NCI-H526 (cell line): Measurements from ENCODE around the gene TMEM154.
"Not testable (repeated sequence)": the region's sequence is repeated elsewhere in the genome, so short reads cannot be mapped to it uniquely, and the experiment has no call there.

Source experiments
- DNase-seq, 2 experiments: peaks; one replicate each; lab custom pipeline; 2025; lab: John Stamatoyannopoulos, UW

Gene TMEM154

GRCh38 chr4:152667781-152668180 lies 12.0 kb downstream of the TMEM154 start:
- DNase-seq: no peak

- no peak for DNase-seq
Observed at GRCh38 chr4:152666946-152667345, 12.9 kb downstream of the TMEM154 start.

DNA sequence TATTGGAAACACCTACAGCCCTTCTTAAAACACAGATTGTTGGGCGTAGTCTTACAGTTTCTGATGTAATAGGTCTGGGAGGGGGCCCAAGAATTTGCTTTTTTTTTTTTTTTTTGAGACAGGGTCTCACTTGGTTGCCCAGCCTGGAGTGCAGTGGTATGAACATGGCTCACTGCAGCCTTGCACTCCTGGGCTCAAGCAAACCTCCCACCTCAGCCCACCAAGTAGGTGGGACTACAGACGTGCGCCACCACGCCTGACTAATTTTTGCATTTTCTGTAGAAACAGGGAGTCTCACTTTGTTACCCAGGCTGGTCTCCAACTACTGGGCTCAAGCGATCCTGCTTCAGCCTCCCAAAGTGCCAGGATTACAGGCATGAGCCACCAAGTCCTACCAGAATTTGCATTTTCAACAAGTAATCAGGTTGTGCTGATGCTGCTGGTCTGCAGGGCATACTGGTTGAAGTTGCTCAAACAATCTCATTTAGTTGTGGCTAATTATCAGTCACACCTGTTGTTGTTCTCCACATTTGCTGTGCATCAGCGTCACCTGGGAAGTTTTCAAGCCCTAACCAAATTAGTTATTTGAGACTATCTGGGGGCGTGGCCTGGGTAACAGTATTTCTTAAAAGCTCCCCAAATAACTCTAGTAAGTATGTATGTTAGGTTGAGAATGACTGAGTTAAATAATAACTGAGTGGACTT lies 14.0 kb downstream of the TMEM154 start:
- DNase-seq: peak; percentile 21 to 74

DNA sequence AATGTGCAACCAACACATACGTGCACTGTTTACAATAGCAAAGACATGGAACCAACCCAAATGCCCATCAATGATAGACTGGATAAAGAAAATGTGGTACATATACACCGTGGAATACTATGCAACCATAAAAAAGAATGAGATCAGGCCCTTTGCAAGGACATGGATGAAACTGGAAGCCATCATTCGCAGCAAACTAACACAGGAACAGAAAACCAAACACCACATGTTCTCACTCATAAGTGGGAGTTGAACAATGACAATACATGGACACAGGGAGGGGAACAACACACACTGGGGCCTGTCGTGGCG lies 15.8 kb downstream of the TMEM154 start:
- not testable (repeated sequence) for DNase-seq

DNA sequence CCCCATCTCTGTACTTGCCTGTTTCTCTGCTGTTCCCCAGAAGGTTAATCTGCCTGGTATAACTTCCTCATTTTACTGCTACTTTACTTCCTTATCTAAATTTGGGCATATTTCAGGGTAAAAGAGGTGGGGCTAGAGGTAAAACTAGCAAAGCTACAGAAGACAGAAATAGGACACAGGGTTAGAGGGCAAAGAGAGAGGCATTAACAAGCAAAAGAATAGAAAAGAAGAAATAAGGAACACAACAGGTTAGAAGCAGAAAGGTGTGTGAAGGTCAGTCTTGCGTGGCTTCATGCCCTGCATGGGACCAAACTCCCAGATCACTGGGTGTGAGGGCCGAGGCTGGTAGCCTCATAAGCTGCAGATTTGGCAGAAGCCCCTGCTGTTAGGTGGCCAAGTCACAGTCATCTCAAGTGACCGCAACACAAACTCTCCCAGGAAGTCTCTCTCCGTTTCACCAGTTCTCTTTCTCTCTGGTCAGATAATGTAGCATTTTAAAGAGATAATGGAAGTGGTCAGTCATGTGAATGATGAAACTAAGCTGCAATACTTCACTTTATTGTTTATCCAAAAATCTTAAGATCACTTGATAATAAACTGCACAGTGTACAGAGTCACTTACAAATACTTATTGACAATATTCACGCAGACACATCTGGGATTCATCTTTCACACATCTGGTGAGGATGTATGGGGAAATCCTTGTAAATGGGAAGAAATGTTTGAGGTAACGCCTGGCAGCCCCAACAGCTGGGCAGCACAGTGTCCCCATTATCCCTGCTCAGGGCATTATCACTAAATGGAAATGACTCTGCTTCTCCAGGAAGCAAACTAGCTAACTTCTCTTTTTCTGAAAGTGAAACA lies 16.4 kb downstream of the TMEM154 start:
- DNase-seq: no peak

DNA sequence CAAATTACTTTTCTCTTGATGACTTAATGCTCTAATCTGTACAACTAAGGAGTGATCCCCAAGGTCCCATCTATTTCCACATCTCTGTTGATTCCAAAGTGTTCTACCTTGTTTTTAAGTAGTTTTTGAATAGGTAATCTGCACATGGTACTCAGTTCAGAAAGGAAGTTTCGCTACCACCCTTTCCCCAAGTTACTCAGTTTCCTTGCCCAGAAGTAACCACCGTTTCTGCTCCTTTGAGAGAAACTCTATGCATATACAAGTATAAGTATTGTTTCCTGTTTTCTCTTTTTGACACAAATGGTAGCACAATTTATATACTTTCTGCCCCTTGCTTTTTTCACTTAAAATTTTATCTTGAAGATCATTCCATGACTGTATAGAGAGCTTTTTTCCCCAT lies 18.1 kb downstream of the TMEM154 start:
- no peak for DNase-seq

GRCh38 chr4:152660526-152660925 lies 19.3 kb downstream of the TMEM154 start:
- DNase-seq: no peak

DNA sequence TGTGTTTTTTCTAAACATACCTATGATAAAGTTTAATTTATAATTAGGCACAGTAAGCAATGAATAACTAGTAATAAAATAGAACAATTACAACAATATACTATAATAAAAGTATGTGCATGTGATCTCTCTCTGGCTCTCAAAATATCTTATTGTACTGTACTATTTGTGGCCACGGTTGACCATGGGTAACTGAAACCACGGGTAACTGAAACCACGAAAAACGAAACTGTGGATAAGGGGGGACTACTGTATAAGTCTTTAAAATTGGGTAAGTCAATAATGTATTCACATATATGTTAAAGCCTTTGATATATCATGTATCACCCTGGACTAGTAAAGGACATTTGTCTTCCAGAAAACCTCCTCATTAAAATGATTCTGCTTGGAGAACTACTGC lies 20.0 kb downstream of the TMEM154 start:
- DNase-seq: no peak

DNA sequence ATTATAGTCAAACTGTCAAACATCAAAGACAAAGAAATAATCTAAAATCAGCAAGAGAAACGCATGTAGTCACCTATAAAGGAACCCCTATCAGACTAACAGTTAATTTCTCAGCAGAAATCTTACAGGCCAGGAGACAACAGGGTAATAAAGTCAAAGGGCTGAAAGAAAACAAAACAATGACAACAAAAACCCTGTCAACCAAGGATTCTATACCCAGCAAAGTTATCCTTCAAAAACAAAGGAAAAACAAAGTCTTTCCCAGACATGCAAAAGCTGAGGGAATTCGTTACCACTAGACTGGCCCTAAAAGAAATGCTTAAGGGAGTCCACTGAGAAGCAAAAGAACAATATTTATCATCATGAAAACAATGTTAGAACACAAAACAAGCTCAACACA lies 22.1 kb downstream of the TMEM154 start:
- no peak for DNase-seq

- DNase-seq: no peak
Observed at GRCh38 chr4:152655272-152656129, 24.3 kb downstream of the TMEM154 start.

DNA sequence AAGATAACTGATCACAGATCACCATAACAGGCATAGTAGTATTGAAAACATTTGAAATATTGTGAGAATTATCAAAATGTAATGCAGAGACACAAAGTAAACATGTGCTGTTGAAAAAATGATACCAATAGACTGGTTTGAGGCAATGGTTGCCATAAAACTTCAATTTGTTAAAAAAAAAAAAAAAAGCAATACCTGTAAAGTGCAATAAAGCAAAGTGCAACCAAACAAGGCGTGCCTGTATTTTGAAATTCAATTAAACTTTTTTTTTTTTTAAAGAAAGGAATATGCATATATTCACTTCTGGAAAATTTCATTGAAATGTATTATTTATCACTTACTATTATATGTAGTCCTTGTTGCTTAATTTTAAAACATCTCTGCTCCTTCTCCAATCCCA lies 27.7 kb downstream of the TMEM154 start:
- DNase-seq: no peak

DNA sequence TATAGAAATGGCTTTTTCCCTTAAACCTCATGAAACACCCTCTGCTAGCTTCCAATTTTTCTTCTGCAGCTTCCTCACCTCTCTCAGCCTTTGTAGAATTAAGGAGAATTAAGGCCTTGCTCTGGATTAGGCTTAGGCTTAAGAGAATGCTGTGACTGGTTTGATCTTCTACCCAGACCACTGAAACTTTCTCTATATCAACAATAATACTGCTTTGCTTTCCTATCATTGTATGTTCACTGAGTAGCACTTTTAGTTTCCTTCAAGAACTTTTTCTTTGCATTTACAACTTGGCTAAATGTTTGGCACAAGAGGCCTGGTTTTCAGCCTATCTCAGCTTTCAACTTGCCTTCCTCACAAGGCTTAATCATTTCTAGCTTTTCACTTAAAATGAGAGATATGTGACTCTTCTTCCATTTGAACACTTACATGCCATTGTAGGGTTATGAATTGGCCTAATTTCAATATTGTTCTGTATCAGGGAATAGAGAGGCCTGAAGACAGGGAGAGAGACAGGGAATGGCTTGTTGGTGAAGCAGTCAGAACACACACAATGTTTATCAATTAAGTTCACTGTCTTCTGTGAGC lies 28.2 kb downstream of the TMEM154 start:
- no peak for DNase-seq

DNA sequence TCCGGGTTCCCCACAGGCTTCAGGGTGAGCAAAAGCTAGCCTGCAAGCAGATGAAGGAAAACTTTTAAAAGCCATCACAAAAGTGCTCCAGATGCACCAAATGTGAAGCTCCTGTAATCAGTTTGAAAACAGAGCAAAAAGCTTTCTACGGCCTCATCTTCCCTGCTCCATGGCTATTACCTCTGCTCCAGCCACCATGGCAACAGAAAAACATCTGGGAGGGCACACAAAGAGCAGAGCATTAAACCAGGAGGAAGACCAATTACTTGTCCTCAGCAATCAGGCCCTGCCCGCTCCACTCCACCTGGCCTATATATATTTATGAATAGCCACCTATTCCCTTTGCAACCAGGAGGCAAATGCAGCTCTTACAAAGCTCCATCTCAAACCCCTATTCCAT lies 33.6 kb downstream of the TMEM154 start:
- no peak for DNase-seq

DNA sequence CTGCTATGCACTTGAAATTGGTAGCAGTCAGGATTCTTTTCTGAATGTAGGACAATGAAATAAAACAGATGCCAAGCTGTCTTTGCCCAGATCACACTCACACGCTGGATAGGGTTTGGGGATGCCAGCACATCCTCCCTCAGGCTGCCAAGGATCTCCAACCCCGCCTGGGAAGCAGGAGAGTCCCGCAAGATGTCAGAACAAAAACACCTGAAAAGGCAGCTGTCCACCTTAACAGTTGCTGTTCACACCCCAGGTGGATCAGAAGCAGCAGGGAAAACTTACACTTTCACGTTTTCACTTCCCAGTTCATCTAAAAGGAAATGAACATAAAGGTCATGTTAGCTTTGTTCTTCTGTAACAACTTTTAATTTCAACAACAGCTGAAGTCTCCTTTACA lies 35.7 kb downstream of the TMEM154 start:
- no peak for DNase-seq

GRCh38 chr4:152643153-152644035 lies 36.4 kb downstream of the TMEM154 start:
- DNase-seq: no peak

GRCh38 chr4:152640058-152640921 lies 39.5 kb downstream of the TMEM154 start:
- DNase-seq: peak; percentile 2 to 56

DNA sequence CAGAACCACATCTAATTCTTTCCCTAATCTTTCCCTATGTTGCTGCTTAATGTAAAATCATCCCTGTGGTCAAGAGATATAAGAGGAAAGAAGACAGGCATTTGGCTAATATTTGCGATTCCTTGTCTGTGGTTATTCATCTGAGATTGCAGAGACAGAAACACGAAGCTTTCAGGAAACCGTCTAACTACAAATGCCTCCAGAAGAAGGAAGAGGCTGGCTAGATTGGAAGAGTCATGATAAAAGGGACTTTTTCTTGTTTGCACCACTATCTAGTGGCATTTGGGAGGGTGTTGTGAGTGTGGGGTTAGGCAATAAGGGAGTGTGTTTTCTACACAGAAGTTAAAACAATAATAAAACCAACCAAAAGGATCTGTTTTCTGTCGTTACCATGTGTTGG lies 43.9 kb downstream of the TMEM154 start:
- DNase-seq: no peak

DNA sequence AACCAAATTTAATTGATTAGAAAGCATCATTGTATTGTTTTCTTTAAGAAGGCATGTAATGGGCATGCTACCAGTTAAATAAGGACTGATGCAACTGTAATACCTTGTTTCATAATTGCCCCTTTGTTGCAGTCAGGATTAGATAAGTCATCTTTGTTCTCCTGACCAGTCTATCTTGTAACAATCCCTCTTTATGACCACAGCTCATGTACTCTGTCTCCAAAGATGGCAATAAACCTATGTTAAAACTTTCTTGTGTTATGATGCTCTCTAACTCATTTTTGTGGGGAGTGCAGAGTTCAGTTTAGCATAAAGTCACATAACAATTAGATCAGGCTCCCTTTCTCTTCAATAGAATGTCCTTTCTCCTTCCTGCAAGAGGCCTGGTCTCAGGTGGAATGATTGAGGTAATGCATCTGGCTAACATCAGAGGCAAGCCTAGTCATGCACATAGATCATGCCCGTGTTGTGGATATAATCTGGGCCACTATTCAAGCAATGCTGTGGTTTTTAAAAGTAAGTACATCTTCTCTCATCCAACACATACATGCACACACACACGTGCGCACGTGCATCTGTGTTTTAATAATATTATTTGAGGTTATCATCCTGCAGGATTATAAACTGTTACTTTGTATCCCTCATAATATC lies 45.6 kb downstream of the TMEM154 start:
- DNase-seq: peak; percentile 29 to 35

DNA sequence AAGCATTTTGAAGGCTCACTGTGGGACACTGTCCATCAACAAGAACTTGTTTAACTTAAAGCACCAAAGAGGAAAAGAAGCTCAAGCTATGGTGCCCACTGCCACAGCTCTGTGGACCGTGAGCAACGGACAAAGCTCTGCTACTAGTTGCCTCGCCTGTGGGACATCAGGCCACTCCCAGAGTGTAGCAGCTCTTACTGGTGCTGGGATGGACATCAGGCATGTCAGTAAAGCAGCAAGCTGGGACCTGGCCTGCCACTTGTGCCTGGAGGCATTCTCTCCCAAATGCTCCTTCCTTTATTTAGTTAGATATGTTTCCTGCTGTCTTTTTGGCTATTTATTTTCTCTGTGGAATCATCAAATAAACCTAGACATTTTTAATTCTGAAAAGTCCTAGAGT lies 46.7 kb downstream of the TMEM154 start:
- peak; percentile 6 to 48 for DNase-seq

DNA sequence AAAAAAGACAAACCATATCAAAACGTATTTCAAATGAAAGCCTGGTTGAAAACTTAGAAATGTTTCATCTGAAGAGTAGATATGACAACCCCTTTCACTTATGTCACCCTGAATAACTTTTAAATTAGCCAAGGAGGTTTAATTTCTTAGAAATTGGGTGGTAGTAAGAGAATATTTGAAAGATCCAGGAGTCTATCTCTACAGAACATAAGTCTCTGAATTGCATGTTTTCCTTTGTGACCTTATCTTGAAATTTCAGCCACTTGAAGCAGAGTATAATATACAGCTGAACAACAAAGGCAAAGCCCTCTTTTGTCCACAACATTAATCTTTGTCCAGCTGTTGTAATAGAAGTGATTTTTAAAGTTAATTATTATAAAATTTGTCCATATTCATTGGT lies 49.5 kb downstream of the TMEM154 start:
- DNase-seq: no peak
